ENCODE data around the gene CES5A.

GRCh38 chr16:55824473-55825000 is 50.6 kb downstream of the CES5A start:
- TF ChIP-seq EZH2 (IDR thresholded peaks at IDR 0.05; ENCODE audit: borderline replicate concordance, low read length), result no peak
- TF ChIP-seq, protein P1, sequence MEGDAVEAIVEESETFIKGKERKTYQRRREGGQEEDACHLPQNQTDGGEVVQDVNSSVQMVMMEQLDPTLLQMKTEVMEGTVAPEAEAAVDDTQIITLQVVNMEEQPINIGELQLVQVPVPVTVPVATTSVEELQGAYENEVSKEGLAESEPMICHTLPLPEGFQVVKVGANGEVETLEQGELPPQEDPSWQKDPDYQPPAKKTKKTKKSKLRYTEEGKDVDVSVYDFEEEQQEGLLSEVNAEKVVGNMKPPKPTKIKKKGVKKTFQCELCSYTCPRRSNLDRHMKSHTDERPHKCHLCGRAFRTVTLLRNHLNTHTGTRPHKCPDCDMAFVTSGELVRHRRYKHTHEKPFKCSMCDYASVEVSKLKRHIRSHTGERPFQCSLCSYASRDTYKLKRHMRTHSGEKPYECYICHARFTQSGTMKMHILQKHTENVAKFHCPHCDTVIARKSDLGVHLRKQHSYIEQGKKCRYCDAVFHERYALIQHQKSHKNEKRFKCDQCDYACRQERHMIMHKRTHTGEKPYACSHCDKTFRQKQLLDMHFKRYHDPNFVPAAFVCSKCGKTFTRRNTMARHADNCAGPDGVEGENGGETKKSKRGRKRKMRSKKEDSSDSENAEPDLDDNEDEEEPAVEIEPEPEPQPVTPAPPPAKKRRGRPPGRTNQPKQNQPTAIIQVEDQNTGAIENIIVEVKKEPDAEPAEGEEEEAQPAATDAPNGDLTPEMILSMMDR (IDR thresholded peaks at IDR 0.05; ENCODE audit: low read length), result no peak
